Neuronal stem cell (in vitro differentiated cells): ENCODE measurements around the gene OSBPL2.

ENCODE experiments used
- DNase-seq: peaks from one replicate; pipeline ENCODE4 v3.0.0-alpha.2; 2013; ENCODE audit warnings: low spot score
- H2AFZ ChIP-seq: one replicate; pipeline ENCODE4 v1.6.1; 2013; ENCODE audit warnings: mild to moderate bottlenecking, low read length, inconsistent platforms
- H2AK5ac ChIP-seq: 2 replicates; pipeline ENCODE4 v1.6.1; 2013; ENCODE audit warnings: low read depth, mild to moderate bottlenecking, inconsistent platforms, low read length, moderate library complexity, mixed read lengths
- H2BK120ac ChIP-seq: 2 replicates; pipeline ENCODE4 v1.6.1; 2013; ENCODE audit warnings: low read depth, mild to moderate bottlenecking, inconsistent platforms, low read length, moderate library complexity, mixed read lengths
- H2BK12ac ChIP-seq: one replicate; pipeline ENCODE4 v1.6.1; 2013; ENCODE audit warnings: low read length, inconsistent platforms
- H2BK15ac ChIP-seq: 2 replicates; pipeline ENCODE4 v1.6.1; 2013; ENCODE audit warnings: mild to moderate bottlenecking, low read length, inconsistent platforms, mixed read lengths
- H2BK5ac ChIP-seq: one replicate; pipeline ENCODE4 v1.6.1; 2013; ENCODE audit warnings: inconsistent platforms, mild to moderate bottlenecking, low read length, moderate library complexity
- H3K14ac ChIP-seq: one replicate; pipeline ENCODE4 v1.6.1; 2013; ENCODE audit warnings: low read length, inconsistent platforms
- H3K18ac ChIP-seq: 2 replicates; pipeline ENCODE4 v1.6.1; 2013; ENCODE audit warnings: low read length, inconsistent platforms
- H3K23ac ChIP-seq: 2 replicates; pipeline ENCODE4 v1.6.1; 2013; ENCODE audit warnings: low read depth, mild to moderate bottlenecking, mixed read lengths, low read length, inconsistent platforms; ENCODE audit not compliant: poor library complexity
- H3K27ac ChIP-seq: replicated peaks from 3 replicates; pipeline ENCODE4 v1.5.1; 2013; ENCODE audit warnings: low read length, inconsistent platforms
- H3K27me3 ChIP-seq, 3 experiments: 2 replicates each; pipeline ENCODE4 v1.6.1; 2013; ENCODE audit warnings: low read length in 3 of 3, mild to moderate bottlenecking in 2 of 3, inconsistent platforms in 1 of 3, low read depth in 1 of 3, mixed read lengths in 1 of 3, moderate library complexity in 1 of 3; ENCODE audit not compliant: control insufficient read depth in 3 of 3, insufficient read depth in 3 of 3
- H3K36me3 ChIP-seq, 2 donors: replicated peaks in 1 of 2; 2 replicates each; pipeline ENCODE4 v1.6.1; 2013; ENCODE audit warnings: low read length in 2 of 2; ENCODE audit not compliant: control insufficient read depth in 2 of 2, insufficient read depth in 2 of 2
- H3K4ac ChIP-seq: 2 replicates; pipeline ENCODE4 v1.6.1; 2013; ENCODE audit warnings: inconsistent platforms, mild to moderate bottlenecking, low read length, moderate library complexity
- H3K4me1 ChIP-seq, 2 donors: 1 replicate in 1 of 2; 2 replicates in 1 of 2; pipeline ENCODE4 v1.6.1; 2013; ENCODE audit warnings: low read length in 2 of 2, low read depth in 1 of 2; ENCODE audit not compliant: control insufficient read depth in 2 of 2, insufficient read depth in 1 of 2
- H3K4me2 ChIP-seq: one replicate; pipeline ENCODE4 v1.6.1; 2013; ENCODE audit warnings: mild to moderate bottlenecking, low read length, inconsistent platforms; ENCODE audit not compliant: insufficient read depth, poor library complexity, severe bottlenecking
- H3K4me3 ChIP-seq, 2 donors: 2 replicates each; pipeline ENCODE4 v1.5.1; 2013; ENCODE audit warnings: low read length in 2 of 2, mild to moderate bottlenecking in 2 of 2, inconsistent platforms in 1 of 2, moderate library complexity in 1 of 2
- H3K79me1 ChIP-seq: one replicate; pipeline ENCODE4 v1.6.1; 2013; ENCODE audit warnings: low read depth, mild to moderate bottlenecking, inconsistent platforms, low read length, moderate library complexity
- H3K9ac ChIP-seq: one replicate; pipeline ENCODE4 v1.6.1; 2013; ENCODE audit warnings: mild to moderate bottlenecking, low read depth, low read length, inconsistent platforms; ENCODE audit not compliant: poor library complexity
- H3K9me3 ChIP-seq, 2 donors: replicated peaks in 1 of 2; 2 replicates each; pipeline versions ENCODE3 to v1.6.1; 2013; ENCODE audit warnings: low read length in 2 of 2, mild to moderate bottlenecking in 2 of 2, inconsistent platforms in 1 of 2, low read depth in 1 of 2, mixed read lengths in 1 of 2, moderate library complexity in 1 of 2; ENCODE audit not compliant: control insufficient read depth in 2 of 2, insufficient read depth in 1 of 2
- H4K8ac ChIP-seq: one replicate; pipeline ENCODE4 v1.6.1; 2013; ENCODE audit warnings: low read depth, mild to moderate bottlenecking, inconsistent platforms, low read length, moderate library complexity
- H4K91ac ChIP-seq: one replicate; pipeline ENCODE4 v1.6.1; 2013; ENCODE audit warnings: low read length, low read depth, mild to moderate bottlenecking, inconsistent platforms; ENCODE audit not compliant: poor library complexity
- WGBS, 2 donors: extraction: QIAGEN DNeasy Blood & Tissue Kit; methylation state at CpG; one replicate each; pipeline ENCODE4 v1.1.7; 2013; ENCODE audit warnings: missing lambda C conversion rate in 2 of 2, mixed read lengths in 1 of 2; ENCODE audit not compliant: insufficient read length in 2 of 2, insufficient replicate concordance in 1 of 2; ENCODE audit errors: extremely low coverage in 2 of 2; 5-methylcytosine and 5-hydroxymethylcytosine counted together

OSBPL2 gene

GRCh38 chr20:62233684-62234083 lies 4.6 kb upstream of the OSBPL2 start:
- Histone ChIP-seq H3K18ac (no peak overlapping the region), H3K4me1 (peaks cover 27 to 37% of the 10 kb centered on the region in 2 donors), H3K14ac (no peak overlapping the region), H4K91ac (no peak overlapping the region), H2BK5ac (no peak overlapping the region), H3K4me3 (no peak overlapping the region), H2BK15ac (no peak overlapping the region), H2AFZ (no peak overlapping the region), H2BK12ac (no peak overlapping the region), H2AK5ac (no peak overlapping the region), H3K4ac (no peak overlapping the region), H3K27me3 (no peaks in the 10 kb centered on the region), H3K9me3 (peaks cover 0 to 7% of the 10 kb centered on the region in 2 donors), H2BK120ac (no peak overlapping the region), H3K27ac (no peak overlapping the region), H3K9ac (no peak overlapping the region), H3K79me1 (no peaks in the 10 kb centered on the region), H3K36me3 (no peaks in the 10 kb centered on the region), H3K4me2 (no peak overlapping the region), H4K8ac (no peak overlapping the region), H3K23ac (no peak overlapping the region)
- no peak for DNase-seq
- no CpG with 5 or more reads among the region's 4 CpGs for WGBS, 2 donors

DNA sequence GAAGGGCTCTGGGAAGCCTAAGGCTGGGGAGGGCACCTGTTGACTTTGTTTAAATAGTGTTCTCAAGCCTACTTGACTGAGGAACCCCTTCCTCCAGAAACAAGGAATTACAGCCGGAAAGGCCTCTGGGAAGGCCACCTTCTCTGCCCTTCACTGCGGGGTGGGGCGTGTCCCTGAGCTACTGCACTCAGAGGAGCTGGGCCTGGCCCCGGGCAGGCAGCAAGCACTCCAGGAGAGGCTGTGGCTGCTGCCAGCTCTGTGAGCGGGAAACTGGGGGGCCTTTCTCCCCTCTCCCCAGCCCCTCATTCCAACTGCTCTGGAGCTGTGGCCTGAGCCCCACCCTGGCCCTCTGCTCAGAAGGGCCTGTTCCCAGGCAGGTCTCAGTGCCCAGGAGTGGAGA lies 4.0 kb upstream of the OSBPL2 start:
- H2BK12ac ChIP-seq = no peak overlapping the region
- WGBS, 2 donors = no CpG with 5 or more reads among the region's 5 CpGs
- DNase-seq = no peak
- H3K14ac ChIP-seq = no peak overlapping the region
- H3K27ac ChIP-seq = no peak overlapping the region
- H3K4me2 ChIP-seq = no peak overlapping the region
- H2AFZ ChIP-seq = peak overlapping the region; percentile 82
- no peak overlapping the region for H3K4ac ChIP-seq
- H3K9me3 ChIP-seq = peaks cover 0 to 7% of the 10 kb centered on the region in 2 donors
- H4K91ac ChIP-seq = no peak overlapping the region
- no peak overlapping the region for H3K4me3 ChIP-seq
- no peaks in the 10 kb centered on the region for H3K27me3 ChIP-seq
- peak overlapping the region; percentile 63 for H3K18ac ChIP-seq
- H3K9ac ChIP-seq = no peak overlapping the region
- no peak overlapping the region for H2AK5ac ChIP-seq
- no peaks in the 10 kb centered on the region for H3K36me3 ChIP-seq
- H3K79me1 ChIP-seq = peaks cover 2% of the 10 kb centered on the region
- no peak overlapping the region for H4K8ac ChIP-seq
- peak overlapping the region; percentile 10 for H3K23ac ChIP-seq
- no peak overlapping the region for H2BK15ac ChIP-seq
- peaks cover 29 to 38% of the 10 kb centered on the region in 2 donors for H3K4me1 ChIP-seq
- peak overlapping the region; percentile 27 for H2BK5ac ChIP-seq
- no peak overlapping the region for H2BK120ac ChIP-seq

DNA sequence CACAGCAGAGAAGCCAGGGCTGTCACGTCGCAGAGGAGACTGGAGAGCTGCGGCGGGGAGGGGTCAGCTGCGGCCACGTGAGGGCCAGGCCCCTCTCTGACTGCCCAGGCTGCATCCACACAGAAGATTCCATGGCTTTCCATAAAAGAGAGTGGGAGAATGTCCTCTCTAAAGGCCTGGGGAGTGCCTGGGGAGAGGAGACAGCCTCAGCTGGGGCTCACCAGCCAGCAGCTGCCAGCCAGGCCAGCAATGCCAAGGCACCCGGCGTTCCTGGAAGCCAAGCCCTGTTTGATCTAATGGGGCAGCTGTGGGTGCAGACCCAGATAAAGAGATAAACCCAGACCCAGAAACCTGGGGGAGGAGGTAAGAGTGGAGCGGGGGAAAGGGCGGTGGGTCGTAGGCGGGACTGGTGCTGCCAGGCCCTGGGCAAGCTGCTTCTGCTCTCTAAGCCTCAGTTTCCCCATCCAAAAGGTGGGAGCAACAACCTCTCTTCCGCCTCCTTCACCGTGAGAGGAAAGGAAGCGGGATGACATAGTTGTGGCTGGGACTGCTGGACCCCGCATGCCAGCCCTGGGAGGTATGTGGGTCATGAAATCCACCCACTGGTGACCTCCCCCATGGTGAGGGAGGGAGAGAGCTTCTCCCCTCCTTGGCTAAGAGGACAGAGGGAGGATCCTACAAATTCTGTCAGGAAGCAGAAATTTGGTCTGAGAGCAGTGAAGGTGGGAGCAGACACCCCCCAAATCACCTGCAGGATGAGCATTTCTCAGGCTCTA lies 3.1 kb upstream of the OSBPL2 start:
- no peak for DNase-seq
- peak overlapping the region; percentile 94 for H3K18ac ChIP-seq
- H3K9me3 ChIP-seq = peaks cover 0 to 3% of the 10 kb centered on the region in 2 donors
- H3K4me1 ChIP-seq = peaks cover 33 to 41% of the 10 kb centered on the region in 2 donors
- peak overlapping the region; percentile 18 for H3K23ac ChIP-seq
- peak overlapping the region; percentile 82 for H2AFZ ChIP-seq
- H3K4ac ChIP-seq = no peak overlapping the region
- WGBS, 2 donors = no CpG with 5 or more reads among the region's 16 CpGs
- no peak overlapping the region for H4K91ac ChIP-seq
- H2BK5ac ChIP-seq = no peak overlapping the region
- peaks cover 0 to 2% of the 10 kb centered on the region in 2 donors for H3K36me3 ChIP-seq
- no peak overlapping the region for H3K27ac ChIP-seq
- H2AK5ac ChIP-seq = peak overlapping the region; percentile 96
- H2BK12ac ChIP-seq = peak overlapping the region; percentile 68
- H3K9ac ChIP-seq = no peak overlapping the region
- H3K27me3 ChIP-seq = no peaks in the 10 kb centered on the region
- no peak overlapping the region for H3K4me2 ChIP-seq
- H3K14ac ChIP-seq = peak overlapping the region; percentile 3
- H3K4me3 ChIP-seq = no peak overlapping the region
- no peak overlapping the region for H4K8ac ChIP-seq
- H2BK15ac ChIP-seq = peak overlapping the region; percentile 59
- peaks cover 9% of the 10 kb centered on the region for H3K79me1 ChIP-seq
- H2BK120ac ChIP-seq = peak overlapping the region; percentile 19

DNA sequence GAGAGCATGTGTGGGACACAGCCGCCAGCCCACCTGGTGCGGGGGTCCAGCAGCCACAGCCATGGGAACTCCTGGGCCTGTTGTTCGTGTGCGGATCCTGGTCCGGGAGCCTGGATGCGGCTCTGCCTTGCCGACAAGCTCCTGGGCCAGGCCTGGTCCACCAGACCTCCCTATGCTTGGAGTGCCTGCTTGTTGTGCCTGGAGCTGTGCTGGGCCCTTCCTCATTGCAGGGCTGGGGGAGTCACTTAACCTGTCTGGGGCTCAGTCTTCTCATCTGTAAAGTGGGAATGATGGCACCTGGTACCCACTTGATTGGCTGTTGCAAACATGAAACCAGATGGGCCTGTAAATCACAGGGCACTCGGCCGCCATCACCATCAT lies 2.6 kb upstream of the OSBPL2 start:
- H3K18ac ChIP-seq = peak overlapping the region; percentile 94
- H3K4ac ChIP-seq = no peak overlapping the region
- no peak overlapping the region for H2AFZ ChIP-seq
- no peaks in the 10 kb centered on the region for H3K9me3 ChIP-seq
- peak overlapping the region; percentile 59 for H2BK15ac ChIP-seq
- H3K23ac ChIP-seq = peak overlapping the region; percentile 18
- peak overlapping the region; percentile 97 for H2BK5ac ChIP-seq
- H3K27me3 ChIP-seq = no peaks in the 10 kb centered on the region
- no peak for DNase-seq
- peaks cover 33 to 41% of the 10 kb centered on the region in 2 donors for H3K4me1 ChIP-seq
- no peak overlapping the region for H2BK12ac ChIP-seq
- peak overlapping the region; percentile 96 for H2AK5ac ChIP-seq
- no peak overlapping the region for H4K8ac ChIP-seq
- peak overlapping the region; percentile 3 for H3K14ac ChIP-seq
- H3K27ac ChIP-seq = no peak overlapping the region
- H3K79me1 ChIP-seq = peaks cover 10% of the 10 kb centered on the region
- peak overlapping the region; percentile 81 for H4K91ac ChIP-seq
- no peak overlapping the region for H3K4me3 ChIP-seq
- H3K9ac ChIP-seq = no peak overlapping the region
- WGBS, 2 donors = no CpG with 5 or more reads among the region's 9 CpGs
- peak overlapping the region; percentile 19 for H2BK120ac ChIP-seq
- H3K36me3 ChIP-seq = peaks cover 0 to 8% of the 10 kb centered on the region in 2 donors
- no peak overlapping the region for H3K4me2 ChIP-seq
